SJSA1 (cell line): Measurements from ENCODE around the gene CDH23. TPM values are rescaled to one million over a fixed set of nuclear protein-coding genes. Genes with fewer than 3 reads are reported as not detected.

Experiments used
- DNase-seq, 2 experiments: peaks; one replicate each; pipeline ENCODE4 v3.0.0-alpha.2; 2015 to 2020; ENCODE audit warnings: low spot score in 2 of 2, low read depth in 1 of 2
- H3K27ac ChIP-seq: fragments of 250-450 bp; sonication (Bioruptor Pico); 2 replicates; pipeline ENCODE4 v1.5.1; 2020; ENCODE audit warnings: mild to moderate bottlenecking, moderate library complexity
- H3K27me3 ChIP-seq: fragments of 250-450 bp; sonication (Bioruptor Pico); replicated peaks from 2 replicates; pipeline ENCODE4 v1.5.1; 2020; ENCODE audit warnings: mild to moderate bottlenecking, moderate library complexity
- H3K36me3 ChIP-seq: fragments of 250-450 bp; sonication (Bioruptor Pico); 2 replicates; pipeline ENCODE4 v1.5.1; 2020; ENCODE audit warnings: mild to moderate bottlenecking
- H3K4me1 ChIP-seq: fragments of 250-450 bp; sonication (Bioruptor Pico); replicated peaks from 2 replicates; pipeline ENCODE4 v1.6.1; 2021; ENCODE audit warnings: mild to moderate bottlenecking
- H3K4me3 ChIP-seq: fragments of 250-450 bp; sonication (Bioruptor Pico); 2 replicates; pipeline ENCODE4 v1.5.1; 2020; ENCODE audit warnings: mild to moderate bottlenecking
- H3K9me3 ChIP-seq: fragments of 250-450 bp; sonication (Bioruptor Pico); replicated peaks from 2 replicates; pipeline ENCODE4 v1.5.1; 2020; ENCODE audit warnings: mild to moderate bottlenecking
- total RNA-seq: library from RNA; depleted of rRNA; stranded (reverse); fragments of >200 nt; shearing (Covaris generic); gene quantifications from 2 replicates; pipeline ENCODE4 v1.2.3, GENCODE V29; 2014

The CDH23 gene
- total RNA-seq, 1 experiment from 2014 or later, result 0.37 TPM

- Histone ChIP-seq H3K4me3 (no peak overlapping the region), H3K36me3 (no peaks in the 10 kb centered on the region), H3K27ac (no peak overlapping the region), H3K9me3 (no peaks in the 10 kb centered on the region), H3K4me1 (no peaks in the 10 kb centered on the region), H3K27me3 (no peaks in the 10 kb centered on the region)
- DNase-seq, result no peak
Measured at GRCh38 chr10:71661060-71661622, 264.4 kb downstream of the CDH23 start.

DNA sequence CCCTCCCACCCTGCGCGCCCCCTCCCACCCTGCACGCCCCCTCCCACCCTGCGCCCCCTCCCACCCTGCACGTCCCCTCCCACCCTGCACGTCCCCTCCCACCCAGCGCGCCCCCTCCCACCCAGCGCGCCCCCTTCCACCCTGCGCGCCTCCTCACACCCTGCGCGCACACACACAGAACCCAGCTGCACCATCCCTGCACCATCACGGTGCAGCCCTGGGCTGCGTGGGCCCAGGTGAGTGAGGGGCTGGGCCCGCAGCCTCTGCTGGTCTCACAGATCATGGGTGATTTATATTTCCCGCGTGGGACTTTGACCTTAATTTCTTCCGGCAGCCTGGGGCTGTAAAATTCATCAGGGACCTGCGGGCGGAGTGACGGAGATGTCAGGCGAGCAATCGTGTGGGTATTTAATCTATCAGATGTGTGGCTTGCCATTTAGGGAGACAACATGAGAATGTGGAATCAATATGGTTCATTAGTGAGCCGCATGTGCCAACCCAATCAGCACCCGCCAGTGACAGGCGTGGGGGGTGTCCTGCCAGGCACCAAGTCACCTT is 265.1 kb downstream of the CDH23 start:
- DNase-seq, result no peak
- Histone ChIP-seq H3K27ac (no peak overlapping the region), H3K27me3 (no peaks in the 10 kb centered on the region), H3K9me3 (no peaks in the 10 kb centered on the region), H3K4me1 (no peaks in the 10 kb centered on the region), H3K4me3 (no peak overlapping the region), H3K36me3 (no peaks in the 10 kb centered on the region)

GRCh38 chr10:71663311-71663710 is 266.6 kb downstream of the CDH23 start:
- Histone ChIP-seq H3K36me3 (no peaks in the 10 kb centered on the region), H3K4me3 (no peak overlapping the region), H3K27ac (no peak overlapping the region), H3K9me3 (no peaks in the 10 kb centered on the region), H3K27me3 (no peaks in the 10 kb centered on the region), H3K4me1 (no peaks in the 10 kb centered on the region)
- DNase-seq, result no peak

GRCh38 chr10:71664585-71664984 is 267.9 kb downstream of the CDH23 start:
- H3K27me3 ChIP-seq, result no peaks in the 10 kb centered on the region
- no peak for DNase-seq
- no peak overlapping the region for H3K27ac ChIP-seq
- no peaks in the 10 kb centered on the region for H3K9me3 ChIP-seq
- no peak overlapping the region for H3K4me3 ChIP-seq
- no peaks in the 10 kb centered on the region for H3K4me1 ChIP-seq
- no peaks in the 10 kb centered on the region for H3K36me3 ChIP-seq

GRCh38 chr10:71665456-71665855 is 268.7 kb downstream of the CDH23 start:
- Histone ChIP-seq H3K4me1 (no peaks in the 10 kb centered on the region), H3K27me3 (no peaks in the 10 kb centered on the region), H3K36me3 (no peaks in the 10 kb centered on the region), H3K27ac (no peak overlapping the region), H3K4me3 (no peak overlapping the region), H3K9me3 (no peaks in the 10 kb centered on the region)
- no peak for DNase-seq

- Histone ChIP-seq H3K36me3 (no peaks in the 10 kb centered on the region), H3K27me3 (no peaks in the 10 kb centered on the region), H3K4me3 (no peak overlapping the region), H3K27ac (no peak overlapping the region), H3K9me3 (no peaks in the 10 kb centered on the region), H3K4me1 (no peaks in the 10 kb centered on the region)
- no peak for DNase-seq
Measured at GRCh38 chr10:71666639-71667386, 270.1 kb downstream of the CDH23 start.

DNA sequence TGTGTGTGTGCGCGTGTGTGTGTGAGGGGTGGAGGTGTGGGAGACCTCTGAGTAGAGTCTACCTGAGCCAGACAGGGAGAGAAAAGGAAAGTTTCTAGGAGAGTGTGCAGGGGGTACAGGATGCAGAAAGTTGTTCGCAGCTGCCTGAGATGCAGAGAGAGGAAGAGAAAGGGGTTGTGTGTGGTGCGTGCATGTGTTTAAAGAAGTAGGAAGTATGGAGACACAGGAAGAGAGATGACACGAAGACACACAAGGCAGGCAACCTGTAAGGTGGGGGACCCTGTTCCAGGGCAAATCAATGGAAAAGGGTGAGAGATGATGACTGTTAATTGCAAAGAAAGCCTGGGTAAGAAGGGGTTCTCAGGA is 270.6 kb downstream of the CDH23 start:
- Histone ChIP-seq H3K9me3 (no peaks in the 10 kb centered on the region), H3K27me3 (no peaks in the 10 kb centered on the region), H3K27ac (no peak overlapping the region), H3K4me3 (no peak overlapping the region), H3K4me1 (no peaks in the 10 kb centered on the region), H3K36me3 (no peaks in the 10 kb centered on the region)
- DNase-seq, result no peak

DNA sequence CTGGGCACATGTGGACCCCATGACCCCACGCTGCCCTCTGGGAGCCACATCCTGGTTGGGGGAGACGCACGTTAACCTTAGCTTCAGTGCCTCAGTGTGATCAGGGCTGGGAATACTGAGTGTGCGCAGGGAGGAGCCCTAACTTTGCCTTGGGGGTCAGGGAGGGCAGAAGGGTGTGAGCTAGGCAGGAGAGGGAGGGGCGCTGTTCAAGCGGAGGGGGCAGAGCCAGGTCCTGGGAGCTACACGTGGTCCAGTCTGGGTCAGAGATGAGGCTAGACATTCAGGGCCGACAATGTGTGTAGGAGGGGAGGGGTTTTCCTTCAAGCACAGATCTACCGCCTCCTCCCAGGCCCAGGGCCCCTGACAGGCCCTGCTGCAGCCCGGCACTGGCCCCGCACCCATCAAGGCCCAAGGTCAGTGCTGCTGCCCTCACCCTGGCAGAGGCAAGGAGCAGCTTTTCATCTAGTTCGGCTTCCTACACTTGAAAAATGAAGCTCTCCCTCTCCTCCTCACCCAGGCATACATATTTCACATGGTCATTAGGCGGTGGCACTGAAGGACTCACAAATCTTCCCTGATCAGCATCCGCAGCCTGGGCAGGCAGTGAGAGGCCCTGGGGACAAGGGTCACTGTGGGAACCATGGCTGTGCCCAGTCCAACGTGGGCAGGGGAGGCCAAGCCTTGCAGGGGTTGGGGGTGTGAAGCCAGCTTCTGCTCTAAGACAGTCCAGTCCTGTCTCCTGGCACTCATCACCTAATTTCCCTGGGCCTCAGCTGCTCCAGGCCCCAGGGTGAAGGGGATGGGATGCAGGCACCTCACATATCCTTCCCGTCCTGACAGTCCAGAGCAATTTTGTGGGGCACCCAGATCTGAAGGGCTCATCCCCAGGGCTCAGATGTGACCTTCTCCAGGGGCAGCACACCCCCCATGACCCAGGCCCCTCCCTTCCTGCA is 275.6 kb downstream of the CDH23 start:
- H3K4me3 ChIP-seq, result no peak overlapping the region
- H3K36me3 ChIP-seq, result no peaks in the 10 kb centered on the region
- H3K27ac ChIP-seq, result no peak overlapping the region
- no peaks in the 10 kb centered on the region for H3K9me3 ChIP-seq
- H3K27me3 ChIP-seq, result no peaks in the 10 kb centered on the region
- DNase-seq, result no peak
- no peaks in the 10 kb centered on the region for H3K4me1 ChIP-seq

DNA sequence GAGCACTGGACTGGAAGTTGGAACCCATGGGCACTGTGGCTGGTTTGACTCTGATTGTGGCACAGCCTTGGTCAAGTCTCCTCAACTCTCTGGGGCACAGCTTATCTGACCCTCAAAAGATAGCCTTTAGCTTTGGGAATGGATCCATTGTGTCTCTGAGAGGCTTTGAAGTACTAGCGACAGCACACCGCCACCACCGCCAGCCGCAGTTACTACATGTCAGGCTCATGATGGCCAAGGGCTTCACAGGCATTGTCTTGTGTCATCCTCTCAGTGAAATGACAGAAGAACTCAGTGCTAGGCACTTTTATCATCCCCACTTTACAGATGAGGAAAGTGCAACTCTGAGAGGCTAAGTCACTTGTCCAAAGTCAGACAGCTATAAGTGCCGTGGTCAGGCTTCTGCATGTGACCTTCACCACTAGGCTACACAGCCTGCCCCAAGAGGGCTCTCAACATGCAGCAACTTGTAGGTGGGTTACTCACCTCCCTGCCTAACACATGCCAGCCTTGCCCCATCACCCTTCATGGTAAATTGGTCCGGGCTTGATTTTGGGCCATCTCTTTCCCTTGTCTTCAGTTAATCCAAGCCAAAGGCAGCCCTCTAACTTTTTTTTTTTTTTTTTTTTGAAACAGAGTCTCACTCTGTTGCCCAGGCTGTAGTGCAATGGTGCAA is 278.7 kb downstream of the CDH23 start:
- no peak overlapping the region for H3K4me3 ChIP-seq
- no peaks in the 10 kb centered on the region for H3K9me3 ChIP-seq
- H3K27me3 ChIP-seq, result no peaks in the 10 kb centered on the region

GRCh38 chr10:71677261-71677660 is 280.5 kb downstream of the CDH23 start:
- Histone ChIP-seq H3K4me3 (no peak overlapping the region), H3K4me1 (no peaks in the 10 kb centered on the region), H3K9me3 (no peaks in the 10 kb centered on the region), H3K27me3 (no peaks in the 10 kb centered on the region), H3K27ac (no peak overlapping the region), H3K36me3 (no peaks in the 10 kb centered on the region)
- DNase-seq, result no peak

More for the DNA sequence above, 278.7 kb downstream of the CDH23 start:
- Histone ChIP-seq H3K4me1 (no peaks in the 10 kb centered on the region), H3K36me3 (no peaks in the 10 kb centered on the region), H3K27ac (no peak overlapping the region)
- DNase-seq, result no peak

GRCh38 chr10:71678057-71678805 is 281.5 kb downstream of the CDH23 start:
- no peak for DNase-seq
- H3K27ac ChIP-seq, result no peak overlapping the region
- no peaks in the 10 kb centered on the region for H3K36me3 ChIP-seq
- H3K4me3 ChIP-seq, result no peak overlapping the region
- no peaks in the 10 kb centered on the region for H3K9me3 ChIP-seq
- no peaks in the 10 kb centered on the region for H3K27me3 ChIP-seq
- no peaks in the 10 kb centered on the region for H3K4me1 ChIP-seq

DNA sequence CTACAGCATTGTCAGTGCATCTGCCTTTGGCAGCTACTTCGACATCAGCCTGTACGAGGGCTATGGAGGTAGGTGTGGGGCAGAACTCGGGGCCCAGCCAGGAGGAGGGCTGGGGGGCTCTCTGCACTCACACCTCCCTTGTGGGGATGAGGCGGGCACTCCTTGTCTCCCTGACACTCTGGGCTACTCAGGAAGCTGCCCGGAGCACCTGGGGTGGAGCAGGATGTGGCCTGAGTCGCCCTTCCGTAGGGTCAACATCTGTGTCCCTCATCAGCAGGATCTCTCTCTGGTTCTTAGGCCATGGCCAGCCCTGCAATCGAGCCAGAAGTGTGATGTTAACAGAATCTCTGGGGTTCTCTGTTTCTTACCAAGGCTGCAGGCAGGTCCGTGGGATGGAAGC is 282.7 kb downstream of the CDH23 start:
- no peak overlapping the region for H3K27ac ChIP-seq
- no peaks in the 10 kb centered on the region for H3K9me3 ChIP-seq
- H3K36me3 ChIP-seq, result no peaks in the 10 kb centered on the region
- no peak for DNase-seq
- no peaks in the 10 kb centered on the region for H3K4me1 ChIP-seq
- H3K27me3 ChIP-seq, result no peaks in the 10 kb centered on the region
- H3K4me3 ChIP-seq, result no peak overlapping the region

GRCh38 chr10:71681977-71682376 is 285.3 kb downstream of the CDH23 start:
- Histone ChIP-seq H3K4me1 (no peaks in the 10 kb centered on the region), H3K4me3 (no peak overlapping the region), H3K36me3 (no peaks in the 10 kb centered on the region), H3K27ac (no peak overlapping the region), H3K27me3 (no peaks in the 10 kb centered on the region), H3K9me3 (no peaks in the 10 kb centered on the region)
- no peak for DNase-seq
